ENCODE measurements around the gene CACNA1S. TPM values are rescaled to one million over a fixed set of nuclear protein-coding genes. Genes with fewer than 3 reads are reported as not detected.

Gene CACNA1S
- polyA plus RNA-seq, 5 donors: 0.08 to 2.2 (median 0.14) TPM

DNA sequence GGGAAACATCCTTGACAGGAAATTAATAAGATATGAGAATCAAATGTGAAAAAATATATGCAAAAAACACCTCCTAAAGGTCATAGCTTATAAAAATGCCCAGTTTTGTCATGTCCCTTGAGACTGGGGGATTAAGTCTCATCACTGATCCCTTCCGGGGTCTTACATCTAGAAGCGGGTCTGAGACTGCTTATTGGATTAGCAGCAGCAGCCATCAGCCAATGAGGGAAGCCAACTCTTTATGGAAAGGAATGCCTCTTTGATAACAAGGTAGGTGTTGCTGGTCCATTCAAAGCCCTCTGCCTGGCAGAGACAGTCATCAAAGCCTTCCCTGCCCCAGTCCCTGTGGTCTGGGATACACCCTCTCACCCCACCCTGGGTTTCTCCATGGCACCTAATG, 3.9 kb upstream of the CACNA1S start:
- DNase-seq: no peak

GRCh38 chr1:201115390-201115937, 3.2 kb upstream of the CACNA1S start:
- no peak for DNase-seq

GRCh38 chr1:201114245-201115131, 2.3 kb upstream of the CACNA1S start:
- peak; percentile 79 to 91 for DNase-seq

DNA sequence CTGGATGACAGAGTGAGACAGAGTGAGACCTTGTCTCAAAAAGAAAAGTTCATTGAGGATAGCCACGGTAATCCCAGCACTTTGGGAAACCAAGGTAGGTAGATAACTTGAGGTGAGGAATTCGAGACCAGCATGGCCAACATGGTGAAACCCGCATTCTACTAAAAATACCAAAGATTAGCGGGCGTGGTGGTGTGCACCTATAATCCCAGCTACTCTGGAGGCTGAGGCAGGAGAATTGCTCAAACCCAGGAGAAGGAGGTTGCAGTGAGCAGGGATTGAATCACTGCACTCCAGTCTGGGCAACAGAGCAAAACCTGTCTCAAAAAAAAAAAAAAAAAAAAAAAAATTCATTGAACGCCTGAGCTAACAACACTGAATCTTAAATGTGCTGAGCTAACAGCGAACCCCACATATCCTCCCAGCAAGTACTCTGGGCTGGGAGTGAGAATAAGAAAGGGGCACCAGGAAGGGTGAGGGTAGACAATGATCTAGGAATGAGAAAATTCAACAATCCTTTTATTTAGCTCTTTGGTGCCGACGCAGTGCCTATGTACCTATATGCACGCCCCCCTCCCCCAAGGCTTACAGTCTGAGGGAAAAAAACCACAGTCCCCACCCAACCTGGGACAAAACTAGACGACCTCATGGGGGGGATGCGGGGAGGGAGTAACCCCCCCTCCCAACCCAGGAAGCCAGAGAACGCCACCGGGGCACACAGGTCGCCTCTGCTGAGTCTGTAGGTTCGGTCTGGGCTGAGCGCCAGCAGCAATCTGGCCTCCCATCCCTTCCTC, 1.4 kb upstream of the CACNA1S start:
- no peak for DNase-seq

DNA sequence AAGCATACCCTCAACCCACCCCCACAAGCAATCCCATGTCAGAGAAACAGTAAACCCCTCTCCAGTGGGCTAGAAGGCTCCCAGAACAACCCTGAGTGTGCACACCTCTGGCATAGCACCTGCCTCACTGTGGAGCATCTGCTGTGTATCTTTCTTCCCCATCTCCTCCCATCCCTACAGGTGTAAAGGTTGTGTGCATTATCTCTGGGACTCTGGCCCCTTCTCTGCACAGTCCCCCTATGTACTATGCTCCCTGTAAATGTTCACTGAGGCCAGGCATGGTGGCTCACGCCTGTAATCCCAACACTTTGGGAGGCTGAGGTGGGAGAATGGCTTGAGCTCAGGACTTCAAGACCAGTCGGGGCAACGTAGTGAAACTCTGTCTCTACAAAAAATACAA, 700 bp upstream of the CACNA1S start:
- no peak for DNase-seq

DNA sequence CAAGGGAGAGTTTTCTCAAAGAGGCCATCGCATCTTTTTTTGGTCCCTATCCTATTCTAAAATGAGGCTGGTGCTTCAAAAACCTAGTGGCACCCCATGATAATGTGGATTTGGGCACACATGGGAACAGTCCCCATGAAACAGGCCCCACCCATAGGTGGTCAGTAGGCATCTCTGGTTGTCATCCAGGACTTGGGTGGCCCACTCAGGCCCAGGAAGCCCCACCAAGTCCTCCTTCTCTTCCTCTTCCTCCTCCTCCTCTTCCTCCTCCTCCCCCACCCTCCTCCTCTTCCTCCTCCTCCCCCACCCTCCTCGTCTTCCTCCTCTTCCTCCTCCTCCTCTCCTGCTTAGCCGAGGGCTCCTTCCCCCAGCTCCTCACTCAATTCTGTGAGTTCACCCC, 554 bp downstream of the CACNA1S start:
- DNase-seq: no peak

- DNase-seq: no peak
Measured at GRCh38 chr1:201111156-201111555, 1.1 kb downstream of the CACNA1S start.

DNA sequence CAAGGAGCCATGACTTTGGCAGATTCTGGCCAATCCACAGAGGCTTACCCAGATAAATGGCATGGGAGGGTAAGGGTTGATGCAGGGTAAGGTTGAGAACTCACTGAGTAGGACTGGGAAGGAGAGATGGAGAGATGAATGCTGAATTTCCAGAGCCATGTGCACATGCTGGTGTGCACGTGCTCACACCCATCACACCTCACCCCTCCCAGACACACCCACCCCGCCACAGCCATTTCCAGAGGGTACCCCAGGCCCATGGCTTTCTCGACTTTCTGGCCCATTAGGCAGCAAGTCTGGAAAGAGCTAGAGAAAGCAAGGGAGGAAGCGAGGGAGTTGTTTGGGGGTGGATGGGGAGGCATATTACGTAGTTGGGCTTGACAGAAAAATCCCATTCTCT, 1.6 kb downstream of the CACNA1S start:
- no peak for DNase-seq

GRCh38 chr1:201110138-201110537, 2.1 kb downstream of the CACNA1S start:
- DNase-seq: no peak

DNA sequence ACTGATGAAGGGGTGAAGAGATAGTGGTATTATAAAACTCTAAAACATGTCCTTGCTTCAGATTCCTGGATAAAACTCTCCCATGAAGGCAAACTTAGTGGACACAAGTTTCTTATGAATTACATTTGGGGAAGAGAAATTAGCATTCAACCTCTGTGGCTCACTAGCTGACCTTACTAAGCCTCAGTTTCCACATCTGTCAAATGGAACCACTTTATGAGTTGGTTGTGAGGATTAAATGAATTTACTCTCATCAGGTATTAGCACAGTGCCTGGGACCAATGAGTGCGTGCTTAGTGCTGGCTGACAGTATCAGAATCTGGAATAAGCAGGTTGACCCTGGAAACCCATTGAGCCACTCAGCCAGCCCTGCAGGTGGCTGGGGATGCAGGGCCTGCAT, 2.6 kb downstream of the CACNA1S start:
- DNase-seq: no peak

GRCh38 chr1:201108614-201109013, 3.6 kb downstream of the CACNA1S start:
- DNase-seq: no peak

DNA sequence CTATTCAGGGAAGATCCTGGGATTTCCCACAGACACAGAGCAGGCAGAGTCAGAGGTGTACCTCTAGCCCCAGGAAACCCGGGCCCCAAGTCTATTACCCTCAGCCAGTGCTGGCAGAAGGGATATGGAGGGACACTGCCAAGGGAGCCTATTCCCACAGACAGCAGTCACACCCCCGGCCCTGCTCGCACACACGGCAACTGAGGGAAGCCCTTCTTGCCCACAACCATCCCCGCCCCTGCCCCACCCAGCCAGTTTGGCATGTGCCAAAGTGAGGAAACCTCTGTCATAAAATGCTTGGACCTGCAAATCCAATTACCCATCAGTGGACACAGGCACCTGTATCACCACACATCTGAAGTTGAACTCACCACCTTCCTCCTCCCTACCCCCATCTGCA, 6.5 kb downstream of the CACNA1S start:
- no peak for DNase-seq

DNA sequence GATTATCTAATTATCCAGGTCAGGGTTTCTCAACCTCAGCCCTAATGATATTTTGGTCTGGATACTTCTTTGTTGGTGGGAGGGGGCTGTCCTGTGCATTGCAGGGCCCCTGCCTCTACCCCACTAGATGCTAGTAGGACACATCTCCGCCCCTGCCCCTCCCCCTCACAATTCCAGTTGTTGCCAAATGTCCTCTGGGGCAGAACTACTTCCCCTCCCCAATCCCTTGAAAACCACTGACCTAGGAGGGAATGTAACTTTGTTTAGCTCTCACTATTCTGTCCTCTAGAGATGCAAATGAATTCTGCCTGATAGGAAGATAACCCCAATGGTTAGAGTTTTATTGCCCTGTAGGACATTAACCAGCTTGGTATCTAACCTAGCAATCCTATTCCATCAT, 8.1 kb downstream of the CACNA1S start:
- no peak for DNase-seq

DNA sequence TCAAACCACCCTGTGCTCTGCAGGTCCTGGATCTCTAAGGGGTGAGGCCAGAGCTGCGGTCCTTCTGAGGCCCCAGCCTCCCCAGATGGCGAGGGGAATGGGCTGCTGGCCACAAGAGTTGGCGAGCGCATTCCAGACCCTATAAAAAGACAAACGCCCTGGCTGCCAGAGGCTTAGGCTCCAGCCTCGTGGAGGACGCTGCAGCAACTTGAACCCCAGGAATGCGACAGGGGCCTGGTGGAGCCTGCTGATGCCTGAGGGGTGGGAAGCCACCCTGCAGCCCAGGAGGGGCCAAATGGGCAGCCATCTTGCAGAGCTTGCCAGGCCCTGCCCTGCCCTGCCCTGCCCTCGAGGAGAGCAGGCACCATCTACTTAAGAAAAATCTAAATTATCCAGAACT, 8.6 kb downstream of the CACNA1S start:
- no peak for DNase-seq

- no peak for DNase-seq
Measured at GRCh38 chr1:201100169-201100930, 11.9 kb downstream of the CACNA1S start.

GRCh38 chr1:201098992-201099677, 13.1 kb downstream of the CACNA1S start:
- no peak for DNase-seq

GRCh38 chr1:201096977-201097856, 15.0 kb downstream of the CACNA1S start:
- DNase-seq: no peak

GRCh38 chr1:201096041-201096461, 16.2 kb downstream of the CACNA1S start:
- DNase-seq: no peak

GRCh38 chr1:201095581-201095980, 16.6 kb downstream of the CACNA1S start:
- DNase-seq: no peak

DNA sequence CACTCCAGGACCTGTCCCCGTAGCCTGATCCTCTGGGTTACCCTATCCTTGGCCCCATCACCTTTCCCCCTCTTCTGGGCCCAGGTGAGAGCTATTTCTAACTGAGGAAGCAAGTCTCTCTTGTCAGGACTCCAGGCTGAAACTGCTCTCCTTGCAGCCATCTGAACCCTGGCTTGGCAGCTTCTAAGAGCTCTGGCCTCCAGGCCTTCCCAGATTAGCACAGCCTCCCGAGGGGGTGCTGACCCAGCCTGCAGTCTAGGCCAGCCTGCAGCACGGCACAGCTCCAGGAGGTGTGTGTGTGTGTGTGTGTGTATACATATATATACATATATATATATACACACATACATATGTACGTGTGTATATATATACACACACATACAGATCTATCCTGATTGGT, 17.4 kb downstream of the CACNA1S start:
- DNase-seq: no peak

Measured in right lung (tissue), 5 donors.